GM21825 (cell line): ENCODE measurements around the gene LTF.
"Not testable (repeated sequence)": the region's sequence is repeated elsewhere in the genome, so short reads cannot be mapped to it uniquely, and the experiment has no call there.

Experiments used
- ATAC-seq: cut with Tn5 transposase; IDR thresholded peaks from one replicate; pipeline ENCODE4 v1.9.1; 2021; ENCODE audit warnings: mild to moderate bottlenecking, moderate library complexity; ENCODE audit not compliant: unreplicated experiment

The LTF gene

DNA sequence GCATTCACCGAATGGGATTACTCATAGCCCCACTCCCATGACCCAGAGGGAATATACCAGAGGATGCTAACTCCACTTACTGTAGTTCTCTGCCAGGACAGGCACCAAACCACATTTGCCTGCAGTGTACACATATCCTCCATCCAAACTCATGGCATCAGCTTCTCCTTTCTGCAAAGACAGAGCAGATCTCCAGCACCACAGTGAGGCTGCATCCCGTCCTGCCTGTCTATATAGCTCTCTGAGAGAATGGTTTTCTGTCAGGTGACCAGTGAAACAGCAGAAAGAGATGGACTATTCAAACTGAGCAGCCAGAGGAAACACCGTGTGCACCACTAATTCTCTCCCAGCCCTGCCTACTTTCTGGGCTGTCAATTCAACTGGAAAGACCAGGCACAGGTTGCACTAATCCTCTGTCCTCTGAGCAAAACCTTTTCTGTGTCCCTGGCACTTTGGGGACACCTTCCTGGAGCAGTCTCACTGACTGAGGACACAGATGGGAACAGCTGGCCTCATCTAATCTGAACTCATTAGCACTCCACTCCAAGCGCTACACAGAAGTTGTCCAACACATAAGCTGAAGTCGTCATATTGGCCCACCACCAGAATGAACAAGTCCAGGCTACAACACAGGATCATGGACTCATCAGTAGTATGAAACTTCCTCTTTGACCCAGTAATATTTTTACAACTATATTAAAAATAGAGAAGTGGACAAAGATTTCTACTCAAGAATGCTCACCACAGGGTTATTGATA lies 17.3 kb downstream of the LTF start:
- ATAC-seq = no peak

DNA sequence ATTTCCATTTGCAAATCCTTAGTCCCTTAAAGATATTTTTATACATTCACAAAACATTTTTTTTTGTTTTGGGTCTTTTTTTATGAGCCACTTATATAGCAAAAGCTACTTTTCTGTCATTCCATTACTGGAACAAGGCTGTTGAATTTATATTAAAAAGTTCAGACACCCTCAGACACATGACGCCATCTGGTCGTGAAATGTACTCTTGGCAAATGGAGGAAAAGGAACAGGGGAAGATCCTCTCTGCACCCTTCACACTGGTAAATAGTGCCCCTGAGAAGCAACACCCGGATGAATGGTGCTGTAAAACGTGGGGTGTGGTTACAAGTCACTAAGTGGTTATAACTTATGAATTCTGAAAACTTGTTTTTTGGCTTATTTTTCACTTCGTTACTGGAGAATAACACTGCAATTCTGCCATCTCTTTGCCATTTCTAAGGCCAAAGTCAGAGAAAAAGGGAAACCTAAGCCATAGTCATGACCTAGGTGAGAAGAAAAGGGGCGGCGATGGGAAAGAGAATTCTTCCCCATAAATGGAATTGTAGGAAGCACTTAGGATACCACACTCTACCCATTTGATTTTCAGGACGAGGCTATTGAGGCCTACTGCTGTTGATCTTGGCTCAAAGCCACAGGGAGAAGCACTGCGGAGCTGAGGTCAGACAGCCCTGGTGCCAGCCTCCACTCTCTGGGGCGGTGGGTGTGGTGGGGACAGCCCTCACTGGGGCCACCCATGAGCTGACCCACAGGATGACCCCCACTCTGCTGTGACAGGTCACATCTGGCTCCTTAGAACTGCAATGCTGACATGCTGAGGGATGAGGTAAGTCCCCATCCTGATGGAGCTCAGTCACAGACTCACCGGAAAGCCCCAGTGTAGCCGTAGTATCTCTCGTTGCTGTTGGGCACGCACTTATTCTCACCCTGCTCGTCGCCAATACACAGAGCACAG lies 21.9 kb downstream of the LTF start:
- ATAC-seq = no peak

DNA sequence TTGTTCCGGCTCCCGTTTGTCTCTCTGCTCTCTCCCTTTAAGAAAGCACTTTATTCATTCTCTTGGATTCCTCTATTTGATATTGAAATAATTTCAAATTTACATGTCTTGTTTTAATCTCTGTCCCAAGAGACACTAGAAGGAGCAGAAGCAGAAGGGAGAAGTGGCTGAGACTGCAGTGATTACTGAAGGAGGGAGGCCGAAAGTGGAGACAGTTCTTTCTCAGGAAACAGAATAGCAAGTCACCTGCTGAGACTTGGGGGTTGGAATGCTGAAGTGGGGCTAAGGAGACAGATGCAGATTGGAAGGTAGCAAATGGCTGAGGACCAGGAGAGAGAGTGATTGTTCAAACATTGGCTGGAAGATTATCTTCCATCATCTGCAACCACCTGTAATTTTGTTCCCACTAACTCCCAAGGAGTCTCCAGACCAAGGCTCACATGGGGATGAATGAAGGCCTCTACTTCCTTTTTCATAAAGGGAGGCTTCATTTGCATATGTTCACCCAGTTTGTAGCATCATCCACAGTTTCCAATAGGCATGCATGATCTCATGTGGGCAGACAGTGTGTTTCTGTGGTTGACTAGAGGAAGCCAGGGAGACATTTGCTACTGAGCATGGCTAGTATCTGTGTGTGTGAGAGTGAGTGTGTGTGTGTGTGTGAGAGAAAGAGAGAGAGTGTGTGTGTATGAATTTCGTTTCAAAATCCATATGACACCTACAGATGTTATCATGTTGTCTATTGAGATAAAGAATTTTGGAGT lies 24.0 kb downstream of the LTF start:
- peak; percentile 78 for ATAC-seq

DNA sequence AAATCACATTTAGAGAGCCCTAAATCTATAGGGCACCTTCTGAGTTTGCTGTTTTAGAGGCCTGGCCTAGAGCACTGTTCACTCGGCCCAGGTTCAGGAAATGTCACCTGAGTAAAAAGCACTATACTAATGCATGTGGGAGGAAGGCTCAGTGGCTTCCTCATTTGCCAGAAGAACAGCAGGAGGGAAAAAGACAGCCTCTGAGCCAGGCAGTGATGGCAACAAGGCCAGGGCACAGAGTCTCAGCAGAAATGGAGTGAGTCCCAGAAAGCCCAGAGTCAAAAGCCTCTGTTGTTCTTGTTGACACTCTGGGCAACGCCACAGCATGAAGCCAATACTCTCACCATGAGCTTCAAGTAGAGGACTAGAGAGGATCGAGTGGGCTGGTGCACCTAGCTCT lies 25.9 kb downstream of the LTF start:
- ATAC-seq = no peak

GRCh38 chr3:46435081-46435726 lies 29.5 kb downstream of the LTF start:
- ATAC-seq = no peak

DNA sequence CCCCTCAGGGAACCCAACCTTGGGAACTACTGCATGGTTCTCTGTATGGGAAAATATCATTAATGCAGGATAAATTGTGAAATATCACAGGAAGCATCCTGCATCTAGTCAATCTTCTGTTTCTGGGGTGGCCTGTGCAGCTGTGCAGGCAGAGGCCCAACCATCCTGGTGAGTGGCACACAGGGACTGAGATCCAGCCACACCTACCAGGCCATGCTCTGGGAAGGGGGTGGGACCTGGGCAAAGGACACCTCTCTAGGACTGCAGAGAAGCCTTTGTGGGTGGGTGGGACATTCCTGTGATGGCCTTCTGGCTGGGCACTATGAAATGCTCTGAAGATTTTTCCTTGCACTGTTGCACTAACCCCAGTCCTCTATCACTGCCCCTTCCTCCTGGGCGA lies 30.9 kb downstream of the LTF start:
- ATAC-seq = no peak

DNA sequence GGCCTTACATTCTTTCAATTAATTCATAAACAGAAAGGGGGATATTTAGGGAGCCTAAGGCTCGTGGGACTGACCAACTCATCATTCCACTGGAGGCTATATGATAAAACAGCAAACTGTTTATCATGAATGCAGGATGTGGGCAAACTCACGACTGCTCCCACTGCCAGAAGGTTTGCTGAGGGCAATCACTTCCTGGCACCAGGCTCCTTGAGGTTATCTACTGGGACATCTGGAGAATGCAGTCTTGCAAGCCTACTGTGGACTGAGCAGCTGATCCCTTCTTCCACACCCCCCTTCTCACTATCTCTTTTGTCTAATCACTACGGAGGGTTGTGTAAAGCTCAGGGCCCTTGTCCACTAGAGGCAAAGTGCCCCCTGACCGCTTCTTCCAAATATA lies 31.6 kb downstream of the LTF start:
- ATAC-seq = not testable (repeated sequence)

- not testable (repeated sequence) for ATAC-seq
Observed at GRCh38 chr3:46431905-46432304, 32.8 kb downstream of the LTF start.

GRCh38 chr3:46430879-46431278 lies 33.8 kb downstream of the LTF start:
- ATAC-seq = not testable (repeated sequence)

GRCh38 chr3:46429671-46430070 lies 35.0 kb downstream of the LTF start:
- no peak for ATAC-seq

DNA sequence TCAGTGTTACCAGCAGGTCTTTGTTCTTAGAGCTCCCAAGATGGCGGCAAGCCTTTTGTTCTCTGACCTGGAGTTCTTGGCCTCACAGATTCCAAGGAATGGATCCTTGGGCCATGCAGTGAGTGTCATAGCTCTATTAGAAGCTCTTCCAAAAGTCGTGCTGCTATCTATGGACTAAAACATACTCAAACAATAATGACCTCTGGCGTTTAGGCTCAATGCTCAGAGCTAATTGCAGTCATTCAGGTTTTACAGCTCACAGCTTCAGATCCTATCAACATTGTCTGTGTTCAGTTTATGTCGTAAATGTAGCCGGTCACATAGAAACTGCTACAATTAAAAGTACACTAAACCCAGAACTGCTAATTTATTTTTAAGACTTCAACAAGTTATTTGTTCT lies 35.5 kb downstream of the LTF start:
- ATAC-seq = no peak

DNA sequence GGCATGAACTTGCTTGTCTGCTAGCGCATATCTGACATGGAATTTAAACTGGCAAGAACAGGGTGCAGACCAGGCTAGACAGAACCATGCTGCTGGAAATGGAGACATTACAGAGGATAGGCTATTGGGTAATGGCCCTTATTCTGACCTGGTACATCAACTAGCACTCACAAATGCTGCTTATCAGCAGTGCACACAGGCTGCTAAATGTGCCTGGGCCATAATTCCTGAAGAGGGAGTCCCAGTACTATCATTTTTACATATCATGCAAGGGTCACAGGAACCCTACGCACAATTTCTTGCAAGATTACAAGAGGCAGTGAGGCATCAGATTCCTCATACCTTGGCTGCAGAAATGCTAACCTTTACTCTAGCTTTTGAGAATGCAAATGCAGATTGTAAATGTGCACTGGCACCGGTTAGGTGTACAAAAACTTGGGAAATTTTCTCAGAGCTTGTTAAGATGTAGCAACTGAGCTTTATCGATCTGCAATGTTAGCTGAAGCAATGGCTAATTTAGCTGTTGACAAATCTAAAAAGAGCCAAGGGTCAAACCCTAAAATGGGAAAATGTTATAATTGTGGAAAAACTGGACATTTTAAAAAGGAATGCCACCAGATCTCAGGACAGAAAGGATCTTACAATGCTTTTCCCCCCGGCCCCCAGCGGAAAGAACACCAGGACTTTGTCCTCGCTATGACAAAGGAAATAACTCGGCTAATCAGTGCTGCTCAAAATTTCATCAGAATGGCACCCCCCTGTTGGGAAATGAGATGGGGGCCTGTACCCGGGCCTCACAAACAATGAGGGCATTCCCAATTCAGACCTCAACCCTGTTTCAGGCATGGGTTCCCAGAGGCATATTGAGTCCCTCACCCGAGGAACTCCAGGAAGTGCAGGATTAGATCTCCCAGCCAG lies 36.5 kb downstream of the LTF start:
- no peak for ATAC-seq

- not testable (repeated sequence) for ATAC-seq
Observed at GRCh38 chr3:46427404-46427803, 37.3 kb downstream of the LTF start.

DNA sequence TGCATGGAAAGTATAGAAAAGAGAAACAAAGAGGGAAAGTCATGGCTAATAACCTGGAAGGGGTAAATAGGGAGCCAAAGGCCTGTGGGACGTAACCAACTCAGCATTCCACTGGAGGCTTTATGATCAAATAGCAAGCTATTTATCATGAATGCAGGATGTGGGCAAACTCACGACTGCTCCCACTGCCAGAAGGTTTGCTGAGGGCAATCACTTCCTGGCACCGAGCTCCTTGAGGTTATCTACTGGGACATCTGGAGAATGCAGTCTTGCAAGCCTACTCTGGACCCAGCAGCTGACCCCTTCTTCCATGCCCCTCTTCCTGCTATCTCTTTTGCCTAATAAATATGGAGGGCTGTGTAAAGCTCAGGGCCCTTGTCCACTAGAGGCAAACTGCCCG lies 38.2 kb downstream of the LTF start:
- ATAC-seq = not testable (repeated sequence)

- no peak for ATAC-seq
Observed at GRCh38 chr3:46423588-46423987, 41.1 kb downstream of the LTF start.

DNA sequence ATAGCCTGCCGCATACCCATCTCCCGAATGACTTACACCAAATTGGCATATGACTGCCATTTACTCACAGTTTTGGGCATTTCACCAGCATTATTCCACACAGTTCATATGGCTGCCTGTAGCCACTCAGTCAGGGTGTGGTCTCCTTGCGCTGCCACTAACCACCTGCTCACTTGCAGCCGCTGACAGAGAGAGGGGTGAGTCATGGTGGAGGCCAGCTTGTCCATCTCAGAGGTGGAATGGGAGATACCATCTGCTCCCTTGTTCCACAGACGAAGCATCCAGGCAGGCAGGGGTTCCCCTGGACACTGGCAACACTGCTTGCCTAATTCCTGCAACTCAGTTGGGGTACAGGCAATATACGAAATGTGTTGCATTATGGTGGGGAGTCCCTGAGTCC lies 42.1 kb downstream of the LTF start:
- ATAC-seq = no peak

DNA sequence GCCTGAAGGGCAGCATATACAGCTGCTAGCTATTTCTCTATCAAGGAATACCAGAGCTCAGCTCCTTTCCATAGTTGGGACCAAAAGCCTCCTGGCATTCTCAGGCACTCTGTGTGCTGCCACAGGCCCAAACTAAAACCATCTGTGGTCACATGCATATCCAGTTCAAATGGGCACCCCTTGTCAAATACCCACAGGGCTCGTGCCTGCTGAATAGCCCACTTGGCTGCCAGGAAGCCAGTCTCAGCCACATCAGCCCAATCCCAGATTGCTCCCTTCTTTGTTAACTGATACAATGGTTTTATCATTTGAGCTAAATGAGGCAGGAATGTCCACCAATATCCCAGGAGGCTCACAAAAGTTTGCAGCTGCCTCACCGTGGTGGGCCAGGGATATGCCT lies 43.8 kb downstream of the LTF start:
- no peak for ATAC-seq

DNA sequence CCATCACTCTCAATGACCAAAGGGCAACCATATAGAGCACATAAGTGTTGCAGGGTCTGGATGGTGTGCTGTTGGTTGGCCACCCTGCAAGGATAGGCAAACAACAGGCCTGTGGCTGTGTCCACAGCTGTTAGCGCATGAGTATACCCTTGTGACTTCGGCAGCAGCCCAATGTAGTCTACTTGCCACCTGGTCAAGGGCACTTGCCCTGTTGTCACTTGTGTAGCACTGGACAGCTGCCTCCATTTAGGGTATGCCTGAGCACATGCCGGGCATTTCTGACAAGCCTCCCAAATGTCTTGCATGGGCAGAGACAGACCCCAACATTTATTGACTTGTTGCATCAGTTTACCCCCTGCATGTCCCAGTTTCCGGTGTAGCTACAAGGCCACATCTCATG lies 44.9 kb downstream of the LTF start:
- ATAC-seq = no peak

DNA sequence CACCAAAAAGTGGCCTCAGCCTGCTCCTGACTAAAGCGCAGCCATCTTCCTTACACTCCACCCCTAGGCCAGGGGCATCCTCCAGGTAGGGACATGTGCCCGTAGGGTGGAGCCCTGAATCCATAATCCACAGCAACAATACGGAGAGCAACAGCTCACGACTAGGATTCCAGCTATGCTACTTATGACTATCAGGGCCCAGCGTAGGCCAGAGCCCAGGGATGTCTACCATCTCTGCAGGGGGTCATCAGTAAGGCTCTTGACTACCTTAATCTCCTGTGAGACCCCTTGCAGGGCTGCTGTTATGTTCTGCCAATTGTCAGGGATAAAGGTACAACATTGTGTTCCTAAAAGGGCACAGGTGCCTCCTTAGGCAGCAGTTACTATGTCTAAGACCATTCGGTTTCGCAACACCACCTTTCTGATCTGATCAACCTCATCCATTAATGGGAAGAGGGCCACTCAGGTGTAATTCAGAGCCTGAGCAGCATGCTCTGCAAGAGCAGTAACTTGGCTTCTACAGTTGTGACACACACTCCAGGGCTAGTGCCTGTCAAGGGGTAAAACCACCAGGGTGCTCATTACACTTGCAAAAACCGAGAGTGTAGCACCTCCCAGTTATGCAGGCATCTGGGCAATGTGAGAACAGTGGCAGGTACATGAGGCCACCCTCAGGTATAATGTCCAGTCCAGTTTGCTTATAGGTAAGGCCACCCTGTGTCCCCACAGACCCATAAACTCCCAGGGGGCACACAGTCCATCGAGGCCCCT lies 46.7 kb downstream of the LTF start:
- no peak for ATAC-seq
